Cortex of kidney (tissue), 1 donor: ENCODE measurements around the gene GRIK3.
"Not testable (repeated sequence)": the region's sequence is repeated elsewhere in the genome, so short reads cannot be mapped to it uniquely, and the experiment has no call there.

Experiments used
- DNase-seq: peaks from one replicate; lab custom pipeline; 2025; lab: John Stamatoyannopoulos, UW

GRIK3 gene

DNA sequence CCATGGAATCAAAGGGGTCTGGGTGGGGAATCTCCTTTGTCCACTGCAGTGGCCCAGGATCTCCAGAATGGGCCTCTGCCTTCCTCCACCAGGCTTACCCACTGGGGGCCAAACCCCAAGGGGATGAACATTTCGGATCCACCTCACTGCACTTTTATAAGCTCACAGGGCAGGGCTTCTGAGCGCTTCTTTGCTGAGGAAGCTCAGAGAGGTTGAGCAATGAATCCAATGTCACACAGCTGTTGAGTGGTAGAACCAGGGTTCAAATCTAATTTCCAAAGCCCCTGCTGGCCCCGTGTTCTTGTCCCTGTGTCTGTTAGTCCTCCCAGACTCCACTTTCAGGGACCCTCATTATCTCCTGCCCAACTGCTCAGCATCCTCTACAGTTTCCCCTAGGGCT, 250.8 kb downstream of the GRIK3 start:
- no peak for DNase-seq

- no peak for DNase-seq
Observed at GRCh38 chr1:36782785-36783184, 251.5 kb downstream of the GRIK3 start.

GRCh38 chr1:36782085-36782484, 252.2 kb downstream of the GRIK3 start:
- no peak for DNase-seq

DNA sequence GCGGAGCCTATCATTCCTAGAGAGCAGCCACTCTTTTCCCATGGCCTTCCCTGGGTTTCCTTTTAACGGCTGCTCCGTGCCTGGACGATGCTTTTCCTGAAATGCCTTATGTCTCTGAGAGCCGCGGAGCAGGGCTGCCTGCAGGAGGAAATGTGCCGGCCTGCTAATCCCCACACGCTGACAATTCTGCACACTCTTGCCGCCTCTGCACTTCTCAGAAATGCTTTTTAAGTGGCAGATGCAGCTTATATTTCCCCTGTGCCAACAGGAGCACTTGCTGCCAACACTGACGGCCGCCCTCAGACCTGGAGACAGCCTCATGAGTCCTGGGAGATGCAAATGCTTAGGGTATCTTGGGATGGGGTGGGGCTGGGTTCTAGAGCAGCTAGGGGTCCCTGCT, 253.2 kb downstream of the GRIK3 start:
- DNase-seq, result no peak

DNA sequence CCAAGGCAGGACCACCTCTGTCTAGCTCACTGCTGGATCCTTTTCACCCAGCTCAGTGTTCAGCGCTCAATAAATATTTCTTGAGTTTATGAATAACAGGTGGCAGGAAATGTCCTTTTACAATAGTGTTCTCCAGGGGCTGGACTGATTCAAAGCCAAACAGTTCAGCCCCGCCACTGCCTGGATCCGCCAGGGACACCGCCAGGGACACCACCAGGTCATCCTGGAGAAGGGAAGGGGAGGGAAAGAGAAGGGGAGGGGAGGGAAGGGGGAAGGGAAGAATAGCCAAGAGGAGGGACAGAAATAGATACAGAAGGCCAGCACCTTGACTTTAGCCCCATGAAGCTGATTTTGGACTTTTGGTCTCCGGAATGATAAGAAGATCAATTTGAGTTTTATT, 255.6 kb downstream of the GRIK3 start:
- DNase-seq, result no peak

DNA sequence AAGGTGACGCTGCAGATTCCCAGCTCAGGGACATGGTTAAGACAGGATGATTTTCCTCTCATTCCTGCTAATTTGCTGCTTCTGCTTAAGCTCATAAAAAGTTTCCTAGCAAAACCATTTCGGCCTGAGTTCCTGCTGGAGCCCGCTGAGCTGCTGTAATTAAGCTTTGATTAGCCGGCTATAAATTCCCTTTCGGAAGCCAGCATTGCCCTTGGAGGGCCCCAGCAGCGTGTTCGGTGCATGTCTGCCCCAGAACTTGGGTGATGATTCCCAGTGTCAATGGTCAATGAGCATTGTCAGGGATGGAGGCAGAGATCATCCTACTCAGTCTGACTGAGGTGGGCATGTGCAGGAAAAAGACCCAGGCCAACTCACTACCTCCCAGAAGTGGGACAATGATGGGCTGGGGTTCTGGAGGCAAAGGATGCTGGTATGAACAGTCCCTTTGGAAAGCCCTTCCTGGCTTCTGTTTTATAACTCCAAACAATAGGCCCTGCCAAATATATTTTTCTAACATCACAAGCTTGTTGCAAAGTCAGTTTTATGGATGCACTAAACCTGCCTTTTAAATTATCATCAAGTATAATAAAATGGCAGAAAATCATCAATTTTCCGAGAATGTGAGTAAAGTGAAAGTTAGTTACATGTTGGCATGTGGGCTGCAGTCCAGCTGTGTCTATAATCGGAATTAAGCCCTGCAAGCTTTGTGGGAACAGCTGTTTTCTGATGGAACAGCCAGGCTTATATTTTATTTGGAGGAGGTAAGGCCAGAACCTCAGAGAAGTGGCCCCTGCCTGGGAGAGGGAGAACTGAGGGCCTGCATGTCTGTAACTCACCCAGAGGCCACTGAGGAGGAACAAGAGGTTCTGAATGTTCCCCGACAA, 257.1 kb downstream of the GRIK3 start:
- DNase-seq, result no peak

- DNase-seq, result no peak
Observed at GRCh38 chr1:36776256-36776655, 258.1 kb downstream of the GRIK3 start.

DNA sequence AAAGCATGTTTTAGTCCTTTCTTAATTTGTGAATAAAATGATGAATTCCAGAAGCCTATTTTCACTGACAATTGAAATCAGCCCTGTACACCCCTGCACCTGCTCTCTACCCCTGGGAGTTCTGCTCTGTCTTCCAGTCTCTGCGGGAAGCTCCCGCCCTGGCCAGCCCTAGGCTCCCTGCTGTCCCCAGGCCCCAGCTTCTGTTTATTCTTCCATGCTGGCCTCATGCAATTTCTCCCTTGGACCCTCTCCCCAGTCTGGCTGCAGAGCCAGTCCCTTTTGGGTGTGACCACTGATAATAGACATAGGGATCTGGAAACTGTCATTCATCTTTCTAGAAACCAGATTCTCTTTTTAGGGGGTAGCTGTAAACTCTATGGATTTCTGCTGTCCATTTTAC, 258.6 kb downstream of the GRIK3 start:
- no peak for DNase-seq

DNA sequence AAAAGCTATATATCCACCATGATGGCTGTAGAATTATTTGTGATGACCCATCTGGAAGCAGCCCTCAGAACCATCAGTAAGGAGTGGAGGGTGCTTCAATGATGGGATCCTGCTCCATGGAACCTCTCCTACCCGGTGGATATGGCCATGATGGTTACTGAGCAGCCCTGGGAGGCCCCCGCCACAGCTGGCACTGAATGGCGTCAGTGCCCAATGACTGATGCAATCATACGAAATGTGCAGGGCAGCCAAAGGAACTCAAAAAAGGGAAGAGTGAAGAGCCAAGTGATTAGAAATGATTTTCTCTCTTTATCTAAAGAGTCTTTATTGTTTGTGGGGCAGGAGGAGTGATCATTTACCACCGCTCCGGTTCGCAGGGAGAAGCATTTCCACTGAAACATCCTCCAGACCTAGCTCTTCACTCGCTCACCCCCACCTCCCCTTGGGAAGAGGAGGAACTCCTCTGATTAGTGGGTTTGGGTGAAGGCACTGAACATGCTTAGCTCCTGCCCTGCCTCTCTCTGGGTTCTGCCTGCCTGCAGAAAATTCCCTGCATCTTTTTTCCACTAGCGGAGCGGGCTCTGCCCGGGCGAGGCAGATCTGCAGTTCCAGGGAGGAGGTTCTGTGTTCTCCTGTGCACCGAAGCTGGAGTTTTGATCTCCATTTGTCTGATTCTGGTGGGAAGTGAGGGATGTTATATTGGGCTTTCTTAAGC, 260.3 kb downstream of the GRIK3 start:
- DNase-seq, result no peak

- no peak for DNase-seq
Observed at GRCh38 chr1:36772647-36773495, 261.4 kb downstream of the GRIK3 start.

GRCh38 chr1:36771660-36772284, 262.5 kb downstream of the GRIK3 start:
- no peak for DNase-seq

DNA sequence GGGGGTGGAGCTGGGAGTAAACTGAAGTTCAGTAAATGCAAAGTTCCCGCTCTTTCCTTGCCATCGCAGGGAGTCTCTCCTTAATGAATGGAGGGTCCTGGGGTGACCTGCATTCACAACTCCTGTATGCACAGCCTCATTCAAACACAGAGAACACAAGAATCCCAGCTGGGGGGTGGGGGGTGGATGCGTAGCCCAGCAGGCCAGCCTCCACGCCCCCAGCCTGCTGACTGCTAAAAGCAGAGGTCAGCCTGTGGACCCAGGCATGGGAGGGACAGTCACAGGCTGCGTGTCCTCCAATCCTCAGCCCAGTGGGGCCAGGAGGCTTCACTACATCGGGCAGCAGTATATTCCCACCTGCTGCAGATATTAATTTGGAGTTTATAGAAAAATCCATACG, 263.1 kb downstream of the GRIK3 start:
- no peak for DNase-seq

GRCh38 chr1:36769886-36770830, 264.2 kb downstream of the GRIK3 start:
- DNase-seq, result no peak

DNA sequence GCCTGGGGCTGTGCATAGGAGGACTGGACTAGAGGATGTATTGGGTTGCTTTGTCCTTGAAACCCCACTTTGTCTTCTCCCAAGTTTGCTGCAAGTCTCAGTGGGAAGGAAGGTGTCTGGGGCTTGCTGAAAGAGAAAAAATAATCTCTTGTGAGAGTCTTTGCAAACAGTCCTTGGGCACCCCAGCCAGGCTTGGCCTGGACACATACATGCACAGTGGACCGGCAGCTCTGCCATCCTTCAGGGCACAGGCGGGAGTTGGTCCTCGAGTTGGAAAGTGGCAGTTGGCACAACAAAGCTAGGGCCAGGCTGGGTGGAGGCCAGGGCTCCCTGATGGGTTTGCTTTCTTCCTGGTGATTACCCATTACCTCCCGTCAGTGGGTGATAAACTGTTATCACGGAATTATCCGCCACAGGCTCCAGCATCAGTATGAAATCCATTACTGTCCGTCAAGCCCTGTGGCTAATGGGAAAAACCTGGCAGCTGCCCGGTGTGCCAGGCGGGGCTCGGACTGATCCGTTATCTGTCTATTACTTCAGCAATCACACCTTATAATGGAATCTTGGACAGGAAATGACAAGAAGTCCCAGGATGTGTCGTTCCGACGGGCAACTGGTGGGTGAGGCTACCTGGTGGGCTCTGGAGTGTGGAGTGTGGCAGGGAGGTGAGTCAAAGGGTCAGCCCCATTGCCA, 265.7 kb downstream of the GRIK3 start:
- DNase-seq, result no peak

GRCh38 chr1:36767429-36767828, 266.9 kb downstream of the GRIK3 start:
- DNase-seq, result not testable (repeated sequence)

DNA sequence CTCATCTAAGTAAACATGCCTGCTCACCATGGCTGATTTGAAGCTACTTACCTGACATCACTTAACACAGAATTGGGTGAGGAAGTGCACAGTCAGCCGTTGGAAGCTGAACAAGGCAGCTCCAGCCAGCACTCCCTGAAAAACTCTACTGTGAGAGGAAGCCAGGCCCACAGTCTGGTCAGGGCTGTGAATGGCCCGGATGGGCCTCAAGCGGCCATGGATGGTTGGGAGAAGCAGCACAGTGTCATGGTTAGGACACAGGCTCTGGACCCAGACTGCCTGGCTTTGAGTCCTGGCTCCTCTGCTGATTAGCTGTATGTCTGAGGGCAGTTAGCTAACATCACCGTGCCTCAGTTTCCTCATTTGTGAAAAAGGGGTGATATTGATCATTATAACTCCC, 267.8 kb downstream of the GRIK3 start:
- no peak for DNase-seq

DNA sequence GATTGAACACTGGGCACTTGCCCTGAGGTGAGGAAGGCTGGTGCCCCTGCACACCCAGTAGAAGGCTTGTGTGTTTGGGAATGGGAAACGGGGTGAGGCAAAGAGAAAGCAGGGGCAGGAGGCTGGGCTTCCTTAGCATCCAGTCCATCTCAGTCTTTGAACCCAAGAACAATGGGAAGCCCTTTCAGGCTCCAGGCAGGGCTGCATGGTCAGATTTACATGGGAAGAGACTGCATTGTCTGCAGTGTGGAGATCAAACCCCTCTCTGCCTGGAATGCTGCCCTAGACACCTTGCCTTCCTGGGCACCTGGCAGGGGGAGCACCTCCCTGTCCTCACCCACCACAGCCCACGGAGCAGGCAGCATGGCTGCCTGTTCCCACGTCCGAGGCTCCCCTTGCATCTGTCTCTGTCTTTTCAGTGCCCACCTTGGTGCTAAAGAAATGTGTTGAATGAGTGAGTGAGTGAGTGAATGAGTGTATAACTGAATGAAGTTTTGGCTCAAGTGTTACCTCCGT, 268.5 kb downstream of the GRIK3 start:
- DNase-seq, result no peak

DNA sequence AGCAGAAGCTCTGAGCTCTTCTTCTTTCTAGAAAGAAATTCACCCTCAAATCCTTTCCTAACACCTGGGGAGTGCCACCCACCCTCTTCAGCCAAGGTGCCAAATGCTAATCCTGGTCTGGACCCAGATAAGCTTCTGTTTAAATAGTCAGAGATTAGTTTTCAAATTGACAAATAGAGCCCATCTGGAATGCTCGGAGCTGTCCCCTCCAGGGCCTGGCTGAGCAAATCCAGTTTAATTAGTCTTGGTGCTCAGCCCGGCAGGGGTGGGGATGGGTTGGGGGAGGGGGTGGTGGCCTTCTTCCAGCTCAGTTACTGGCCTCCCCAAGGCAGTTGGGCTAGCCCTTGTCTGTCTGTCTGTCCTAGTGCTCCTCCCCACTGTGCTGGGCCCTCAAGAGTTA, 269.5 kb downstream of the GRIK3 start:
- DNase-seq, result no peak

DNA sequence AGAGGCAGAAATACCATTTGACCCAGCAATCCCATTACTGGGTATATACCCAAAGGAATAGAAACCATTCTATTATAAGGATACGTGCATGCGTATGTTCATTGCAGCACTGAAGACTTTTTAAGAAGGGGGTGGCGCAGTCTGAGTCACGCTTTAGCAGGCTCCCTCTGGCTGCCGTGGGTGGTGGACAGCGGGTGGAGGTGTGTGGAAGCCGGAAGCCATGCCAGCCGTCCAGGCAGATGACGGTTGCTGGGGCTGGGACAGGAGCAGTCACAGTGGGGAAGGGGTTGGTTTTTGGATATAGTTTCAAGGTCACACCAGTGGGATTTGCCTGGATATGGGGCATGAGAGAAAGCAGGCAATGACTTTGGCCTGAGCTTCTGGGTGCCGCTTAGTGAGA, 270.5 kb downstream of the GRIK3 start:
- no peak for DNase-seq

DNA sequence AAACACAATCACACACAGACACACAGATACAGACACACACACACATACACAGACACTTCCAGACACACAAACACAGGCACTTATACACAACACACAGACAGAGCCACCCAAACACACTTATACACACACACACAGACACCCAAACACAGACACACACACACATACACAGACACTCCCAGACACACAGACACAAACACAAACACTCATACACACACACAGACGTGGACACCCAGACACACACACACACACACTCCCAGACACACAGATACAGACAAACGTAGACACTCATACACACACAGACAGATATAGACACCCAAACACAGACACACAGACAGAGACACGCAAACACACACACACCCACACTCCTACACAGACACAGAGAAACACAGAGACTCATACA, 272.1 kb downstream of the GRIK3 start:
- no peak for DNase-seq
